ENCODE measurements around the gene HMGN4. TPM values are rescaled to one million over a fixed set of nuclear protein-coding genes. Genes with fewer than 3 reads are reported as not detected.

The HMGN4 gene
- total RNA-seq, 1 donor from 2014 or later, result 74.5 TPM

GRCh38 chr6:26495281-26495680, 42.9 kb upstream of the HMGN4 start:
- POLR2A ChIA-PET, result interaction anchor here (0.6 kb wide), 1 partner anchor 320 kb away, joined by 3 read pairs; no protein-coding TSS in a partner anchor
- H3K27me3 Mint-ChIP-seq, result no peaks in the 10 kb centered on the region

GRCh38 chr6:26497610-26498009, 40.6 kb upstream of the HMGN4 start:
- no peaks in the 10 kb centered on the region for H3K9me3 Mint-ChIP-seq
- no peak for ATAC-seq (ENCODE audit: low read depth)
- POLR2A ChIA-PET, result interaction anchor here (0.6 to 0.9 kb wide), 2 partner anchors 13 to 187 kb away, joined by 3 to 4 read pairs; no protein-coding TSS in a partner anchor
- H3K4me1 Mint-ChIP-seq, result peaks cover 24% of the 10 kb centered on the region
- H3K27ac Mint-ChIP-seq, result no peak overlapping the region
- H3K27me3 Mint-ChIP-seq, result no peaks in the 10 kb centered on the region
- CTCF ChIA-PET, result interaction anchor here (0.7 kb wide), 1 partner anchor 173 kb away, joined by 3 read pairs; no protein-coding TSS in a partner anchor
- intact Hi-C loops (cut with micrococcal nuclease), result no loop called here
- TF ChIP-seq CTCF (IDR thresholded peaks at IDR 0.05), result no peak
- H3K4me3 Mint-ChIP-seq, result no peak overlapping the region
- no peaks in the 10 kb centered on the region for H3K36me3 Mint-ChIP-seq (ENCODE audit: low read depth)
- DNase-seq, result no peak

More at GRCh38 chr6:26495281-26495680, 42.9 kb upstream of the HMGN4 start:
- H3K4me3 Mint-ChIP-seq, result no peak overlapping the region
- CTCF ChIA-PET, result interaction anchor here (0.6 kb wide), 1 partner anchor 18 kb away, joined by 3 read pairs; no protein-coding TSS in a partner anchor
- no peaks in the 10 kb centered on the region for H3K36me3 Mint-ChIP-seq (ENCODE audit: low read depth)
- H3K27ac Mint-ChIP-seq, result no peak overlapping the region
- ATAC-seq (ENCODE audit: low read depth) (no peak), DNase-seq (no peak)
- H3K9me3 Mint-ChIP-seq, result no peaks in the 10 kb centered on the region
- intact Hi-C loops (cut with micrococcal nuclease), result no loop called here
- no peak for TF ChIP-seq CTCF (IDR thresholded peaks at IDR 0.05)
- H3K4me1 Mint-ChIP-seq, result peaks cover 9% of the 10 kb centered on the region

- H3K4me1 Mint-ChIP-seq, result peaks cover 25% of the 10 kb centered on the region
- no peaks in the 10 kb centered on the region for H3K36me3 Mint-ChIP-seq (ENCODE audit: low read depth)
- DNase-seq (no peak), ATAC-seq (ENCODE audit: low read depth) (no peak)
- no peak within 1 kb of the TSS for H3K27ac Mint-ChIP-seq
- ChIA-PET CTCF (no interaction called here), POLR2A (interaction anchor here (2.5 kb wide), 1 partner anchor 26 kb away, joined by 15 read pairs; no protein-coding TSS in a partner anchor)
- no peak for TF ChIP-seq CTCF (IDR thresholded peaks at IDR 0.05)
- no peaks in the 10 kb centered on the region for H3K9me3 Mint-ChIP-seq
- intact Hi-C loops (cut with micrococcal nuclease), result loop anchor here (2.0 kb wide), 1 partner anchor 15 kb away; no protein-coding TSS in a partner anchor
- peaks cover 2% of the 10 kb centered on the region for H3K27me3 Mint-ChIP-seq
- H3K4me3 Mint-ChIP-seq, result peak within 1 kb of the TSS; percentile 85
Measured at GRCh38 chr6:26500102-26500501, 38.1 kb upstream of the HMGN4 start, which contains the start of gene BTN1A1. BTN1A1 (plus strand) TSS chr6:26500303; CDS start chr6:26501287, 984 bp downstream.

GRCh38 chr6:26501482-26501986, 36.6 kb upstream of the HMGN4 start:
- ATAC-seq (ENCODE audit: low read depth) (peak; percentile 58), DNase-seq (peak; percentile 37)
- H3K9me3 Mint-ChIP-seq, result no peaks in the 10 kb centered on the region
- H3K27me3 Mint-ChIP-seq, result peaks cover 2% of the 10 kb centered on the region
- H3K27ac Mint-ChIP-seq, result no peak overlapping the region
- ChIA-PET POLR2A (interaction anchor here (0.6 to 2.8 kb wide), 9 partner anchors 20 to 296 kb away, joined by 3 to 18 read pairs (median 5); partner anchors contain the start of gene HMGN4), CTCF (interaction anchor here (1.0 kb wide), 1 partner anchor 17 kb away, joined by 4 read pairs; no protein-coding TSS in a partner anchor)
- H3K4me3 Mint-ChIP-seq, result peak overlapping the region; percentile 85
- peaks cover 25% of the 10 kb centered on the region for H3K4me1 Mint-ChIP-seq
- H3K36me3 Mint-ChIP-seq (ENCODE audit: low read depth), result no peaks in the 10 kb centered on the region
- TF ChIP-seq CTCF (IDR thresholded peaks at IDR 0.05), result no peak
- intact Hi-C loops (cut with micrococcal nuclease), result loop anchor here (2.0 kb wide), 1 partner anchor 13 kb away; no protein-coding TSS in a partner anchor

GRCh38 chr6:26502165-26502564, 36.0 kb upstream of the HMGN4 start:
- H3K36me3 Mint-ChIP-seq (ENCODE audit: low read depth), result no peaks in the 10 kb centered on the region
- ChIA-PET POLR2A (interaction anchor here (0.6 to 2.8 kb wide), 10 partner anchors 19 to 297 kb away, joined by 3 to 18 read pairs (median 4); partner anchors contain the start of gene HMGN4), CTCF (interaction anchor here (1.0 kb wide), 1 partner anchor 16 kb away, joined by 4 read pairs; no protein-coding TSS in a partner anchor)
- H3K27ac Mint-ChIP-seq, result no peak overlapping the region
- peaks cover 2% of the 10 kb centered on the region for H3K27me3 Mint-ChIP-seq
- no peaks in the 10 kb centered on the region for H3K9me3 Mint-ChIP-seq
- H3K4me1 Mint-ChIP-seq, result peaks cover 24% of the 10 kb centered on the region
- intact Hi-C loops (cut with micrococcal nuclease), result loop anchor here (2.0 kb wide), 1 partner anchor 15 kb away; no protein-coding TSS in a partner anchor
- peak overlapping the region; percentile 85 for H3K4me3 Mint-ChIP-seq
- TF ChIP-seq CTCF (IDR thresholded peaks at IDR 0.05), result no peak
- ATAC-seq (ENCODE audit: low read depth) (peak; percentile 87), DNase-seq (no peak)

All from activated B cell treated with CpG ODN at 0.5 μM for 24 hours (primary cell).